Nephron (organoid): Measurements from ENCODE around the gene EIF1AD.

Source experiments
- H3K27ac Mint-ChIP-seq, 3 experiments: 2 replicates each; pipeline ENCODE4 v1.8.0; 2020; ENCODE audit warnings: mixed read lengths in 3 of 3, mild to moderate bottlenecking in 2 of 3, moderate library complexity in 1 of 3
- H3K27me3 Mint-ChIP-seq: 2 replicates; pipeline ENCODE4 v1.8.0; 2021; ENCODE audit warnings: low read depth, mild to moderate bottlenecking, moderate library complexity, mixed read lengths
- H3K36me3 Mint-ChIP-seq: 2 replicates; pipeline ENCODE4 v1.8.0; 2020; ENCODE audit warnings: low read depth, mixed read lengths
- H3K4me1 Mint-ChIP-seq: 2 replicates; pipeline ENCODE4 v1.8.0; 2020; ENCODE audit warnings: mixed read lengths
- H3K4me3 Mint-ChIP-seq, 3 experiments: 2 replicates each; pipeline ENCODE4 v1.8.0; 2020; ENCODE audit warnings: mild to moderate bottlenecking in 3 of 3, mixed read lengths in 3 of 3, moderate library complexity in 2 of 3
- H3K9me3 Mint-ChIP-seq: 2 replicates; pipeline ENCODE4 v1.8.0; 2020; ENCODE audit warnings: mixed read lengths
- TF ChIP-seq, protein P1 (sequence below), 3 experiments: fragments of 200-600 bp; sonication (generic); IDR thresholded peaks; one replicate each; pipeline ENCODE4 v1.5.0; 2021; ENCODE audit warnings: antibody characterized with exemption in 3 of 3; ENCODE audit not compliant: unreplicated experiment in 3 of 3

EIF1AD gene

DNA sequence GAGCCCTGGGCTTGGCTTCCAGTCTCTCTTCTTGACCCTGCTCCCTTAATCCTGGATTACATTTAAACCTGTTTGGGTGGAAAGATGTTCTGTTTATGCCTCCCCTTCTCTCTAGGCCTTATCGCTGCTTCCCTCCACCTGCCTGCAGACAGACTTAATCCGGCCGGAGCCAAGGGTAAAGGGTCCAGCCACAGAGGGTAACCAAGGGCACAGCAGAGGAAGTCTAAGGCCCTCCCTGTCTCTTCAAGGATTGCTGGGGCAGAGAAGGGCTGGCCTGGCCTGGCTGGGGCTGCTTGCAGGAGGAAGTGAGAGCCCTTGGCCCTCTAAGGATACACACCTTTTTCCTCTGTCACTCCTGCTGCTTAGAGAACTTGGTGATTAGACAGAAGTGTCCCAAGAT is 44.9 kb upstream of the EIF1AD start:
- Mint-ChIP-seq H3K27me3 (no peaks in the 10 kb centered on the region), H3K27ac (peak overlapping the region in 1 of 3 experiments; percentile 88), H3K4me1 (peaks cover 20% of the 10 kb centered on the region), H3K4me3 (no peak overlapping the region), H3K36me3 (no peaks in the 10 kb centered on the region), H3K9me3 (no peaks in the 10 kb centered on the region)
- TF ChIP-seq, protein P1, sequence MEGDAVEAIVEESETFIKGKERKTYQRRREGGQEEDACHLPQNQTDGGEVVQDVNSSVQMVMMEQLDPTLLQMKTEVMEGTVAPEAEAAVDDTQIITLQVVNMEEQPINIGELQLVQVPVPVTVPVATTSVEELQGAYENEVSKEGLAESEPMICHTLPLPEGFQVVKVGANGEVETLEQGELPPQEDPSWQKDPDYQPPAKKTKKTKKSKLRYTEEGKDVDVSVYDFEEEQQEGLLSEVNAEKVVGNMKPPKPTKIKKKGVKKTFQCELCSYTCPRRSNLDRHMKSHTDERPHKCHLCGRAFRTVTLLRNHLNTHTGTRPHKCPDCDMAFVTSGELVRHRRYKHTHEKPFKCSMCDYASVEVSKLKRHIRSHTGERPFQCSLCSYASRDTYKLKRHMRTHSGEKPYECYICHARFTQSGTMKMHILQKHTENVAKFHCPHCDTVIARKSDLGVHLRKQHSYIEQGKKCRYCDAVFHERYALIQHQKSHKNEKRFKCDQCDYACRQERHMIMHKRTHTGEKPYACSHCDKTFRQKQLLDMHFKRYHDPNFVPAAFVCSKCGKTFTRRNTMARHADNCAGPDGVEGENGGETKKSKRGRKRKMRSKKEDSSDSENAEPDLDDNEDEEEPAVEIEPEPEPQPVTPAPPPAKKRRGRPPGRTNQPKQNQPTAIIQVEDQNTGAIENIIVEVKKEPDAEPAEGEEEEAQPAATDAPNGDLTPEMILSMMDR (IDR thresholded peaks at IDR 0.05; ENCODE audit: unreplicated experiment in 3 of 3) = no peak

DNA sequence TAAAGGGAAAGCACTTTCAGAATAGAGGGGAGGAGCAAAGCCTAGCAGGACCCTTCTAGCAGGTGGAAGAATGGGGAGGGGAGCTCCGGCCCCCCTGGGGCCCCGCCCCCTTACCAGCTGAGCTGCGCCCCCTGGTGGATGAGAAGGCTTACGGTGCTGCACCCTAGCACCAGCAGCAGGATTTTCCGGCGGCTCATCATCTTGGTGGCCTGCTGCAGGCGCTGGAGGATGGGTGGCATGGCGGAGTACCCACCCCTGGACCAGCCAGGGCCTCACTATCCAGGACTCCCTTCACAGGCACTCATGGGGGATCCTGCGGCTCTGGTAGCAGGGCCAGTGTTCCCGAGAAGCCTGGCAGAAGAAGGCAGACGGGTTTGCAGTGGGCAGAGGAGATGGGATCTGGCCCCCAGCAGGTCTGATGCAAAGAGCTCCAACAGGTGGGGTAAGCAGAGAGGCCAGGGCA is 43.3 kb upstream of the EIF1AD start:
- Mint-ChIP-seq H3K4me1 (peaks cover 8% of the 10 kb centered on the region), H3K4me3 (no peak overlapping the region), H3K27me3 (peaks cover 3% of the 10 kb centered on the region), H3K36me3 (no peaks in the 10 kb centered on the region), H3K9me3 (no peaks in the 10 kb centered on the region), H3K27ac (no peak overlapping the region)
- TF ChIP-seq, protein P1 (IDR thresholded peaks at IDR 0.05; ENCODE audit: unreplicated experiment in 3 of 3) = peak; percentile 88 to 94 (median 93)

DNA sequence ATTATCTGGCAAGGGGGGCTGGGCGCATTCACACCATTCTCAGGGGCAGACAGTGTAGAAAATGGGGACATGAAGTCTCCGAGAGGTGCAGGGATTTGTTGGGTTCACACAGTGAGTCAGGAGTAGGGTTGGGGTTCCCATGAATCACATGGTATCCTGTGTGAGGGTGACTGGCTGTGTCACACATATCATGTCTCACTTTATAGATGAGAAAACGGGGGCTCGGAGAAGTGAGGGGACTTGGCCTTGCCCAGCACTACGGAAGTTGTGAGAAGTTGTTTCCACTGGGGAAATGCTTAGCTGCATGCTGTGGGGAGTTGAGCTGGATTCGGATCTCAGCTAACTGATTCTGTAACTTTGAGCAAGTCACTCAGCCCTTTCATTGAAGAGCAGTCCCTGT is 42.8 kb upstream of the EIF1AD start:
- Mint-ChIP-seq H3K9me3 (no peaks in the 10 kb centered on the region), H3K4me1 (peaks cover 8% of the 10 kb centered on the region), H3K4me3 (no peak overlapping the region), H3K27ac (no peak overlapping the region), H3K27me3 (peaks cover 3% of the 10 kb centered on the region), H3K36me3 (no peaks in the 10 kb centered on the region)
- TF ChIP-seq, protein P1 (IDR thresholded peaks at IDR 0.05; ENCODE audit: unreplicated experiment in 3 of 3) = no peak

DNA sequence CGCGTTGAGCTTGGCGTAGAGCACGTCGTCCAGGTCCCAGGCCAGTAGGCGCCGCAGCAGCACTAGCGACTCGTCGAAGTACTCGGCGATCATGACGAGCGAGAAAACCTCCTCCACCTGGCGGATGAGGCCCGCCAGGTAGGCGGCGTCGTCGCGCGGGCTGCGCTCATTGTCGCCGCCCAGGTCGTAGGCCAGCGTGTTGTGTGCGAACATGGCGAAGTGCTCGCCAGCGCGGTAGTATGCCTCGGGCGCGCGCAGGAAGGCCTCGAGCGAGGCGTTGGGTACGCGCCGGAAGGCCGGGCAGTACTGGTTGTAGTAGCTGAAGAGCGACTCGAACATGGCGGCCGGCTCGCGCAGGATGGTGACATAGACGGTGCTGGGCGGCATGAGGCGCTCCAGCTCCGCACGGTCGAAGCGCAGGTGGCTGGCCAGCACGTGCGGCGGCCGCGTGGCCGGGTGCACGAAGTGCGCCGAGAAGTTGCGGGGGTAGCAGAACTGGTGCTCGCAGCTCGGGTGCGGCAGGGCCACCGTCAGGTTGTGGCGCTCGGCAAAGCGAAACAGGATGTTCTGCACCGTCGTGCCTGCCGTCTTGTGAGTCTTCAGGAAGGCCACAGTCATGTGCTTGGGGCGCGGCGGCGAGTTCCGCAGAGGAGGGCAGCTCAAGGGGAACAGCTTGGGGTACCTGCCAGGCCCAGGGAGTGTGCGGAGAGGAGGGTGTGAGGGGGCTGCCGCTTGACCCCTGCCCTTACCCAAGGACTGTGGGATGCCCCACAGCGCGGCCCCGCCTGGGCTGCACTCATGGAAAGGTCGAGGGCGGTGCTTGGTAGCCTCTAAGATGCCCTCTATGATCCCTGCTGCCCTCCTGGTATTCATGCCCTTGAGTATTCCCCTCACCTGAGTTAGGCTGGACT is 41.3 kb upstream of the EIF1AD start:
- no peaks in the 10 kb centered on the region for H3K36me3 Mint-ChIP-seq
- no peak overlapping the region for H3K27ac Mint-ChIP-seq
- H3K4me3 Mint-ChIP-seq = no peak overlapping the region
- H3K27me3 Mint-ChIP-seq = peaks cover 3% of the 10 kb centered on the region
- peaks cover 7% of the 10 kb centered on the region for H3K4me1 Mint-ChIP-seq
- no peaks in the 10 kb centered on the region for H3K9me3 Mint-ChIP-seq
- TF ChIP-seq, protein P1 (IDR thresholded peaks at IDR 0.05; ENCODE audit: unreplicated experiment in 3 of 3) = no peak

DNA sequence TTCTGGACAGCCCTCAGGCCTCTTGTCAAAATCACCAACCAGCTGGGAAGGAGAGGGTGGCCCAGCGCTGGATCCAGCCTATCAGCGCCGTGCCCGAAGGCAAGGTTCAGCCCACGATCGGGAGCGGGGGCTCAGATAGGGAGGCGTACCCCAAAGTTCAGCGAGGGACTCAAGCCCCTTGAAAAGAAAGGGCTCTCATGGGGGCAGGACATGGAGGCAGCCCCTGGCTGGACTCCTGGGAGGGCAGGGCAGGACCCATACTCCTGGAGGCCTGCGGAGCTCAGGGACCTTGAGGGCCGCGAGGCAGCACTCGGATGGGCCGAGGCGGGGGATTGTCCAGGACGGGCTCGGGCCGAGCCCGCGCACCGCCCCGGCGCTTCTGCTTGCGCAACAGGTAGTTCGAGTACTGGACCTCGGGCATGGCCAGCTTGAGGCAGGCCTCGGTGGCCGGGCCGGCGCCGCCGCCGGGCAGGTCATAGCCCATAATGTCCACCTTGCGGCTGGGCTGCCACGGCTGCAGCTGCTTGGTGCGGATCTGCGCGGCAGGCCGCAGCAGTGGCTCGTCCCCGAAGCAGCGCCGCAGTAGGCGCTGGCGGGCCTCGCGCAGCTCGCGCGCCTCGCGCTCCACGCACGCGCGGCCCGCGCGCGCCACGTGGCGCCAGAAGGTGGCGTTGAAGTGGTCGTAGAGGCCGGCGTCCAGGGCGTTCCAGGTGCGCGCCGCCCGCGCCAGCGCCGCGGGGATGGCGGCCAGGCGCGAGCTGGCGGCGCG is 40.5 kb upstream of the EIF1AD start:
- Mint-ChIP-seq H3K4me1 (no peaks in the 10 kb centered on the region), H3K27me3 (peaks cover 3% of the 10 kb centered on the region), H3K9me3 (peaks cover 5% of the 10 kb centered on the region), H3K4me3 (no peak overlapping the region), H3K36me3 (no peaks in the 10 kb centered on the region), H3K27ac (no peak overlapping the region)
- TF ChIP-seq, protein P1 (IDR thresholded peaks at IDR 0.05; ENCODE audit: unreplicated experiment in 3 of 3) = no peak
